Activated CD8-positive, alpha-beta memory T cell treated with anti-CD3 and anti-CD28 coated beads, Interleukin-2, amount 50 U/mL, for 1 hour (primary cell): ENCODE results near the gene FUT6.
"Not testable (repeated sequence)": the region's sequence is repeated elsewhere in the genome, so short reads cannot be mapped to it uniquely, and the experiment has no call there.

Experiments
- DNase-seq: peaks from one replicate; pipeline ENCODE4 v3.0.0-alpha.2; 2020; ENCODE audit errors: extremely low read depth

Gene FUT6

GRCh38 chr19:5786593-5787408, 52.7 kb downstream of the FUT6 start:
- no peak for DNase-seq

GRCh38 chr19:5785423-5785822, 54.1 kb downstream of the FUT6 start:
- no peak for DNase-seq

GRCh38 chr19:5784581-5785147, 54.8 kb downstream of the FUT6 start, which contains the start of gene PRR22:
Gene PRR22, minus strand, starts transcription at chr19:5784746. Its CDS starts 86 bp downstream, at chr19:5784660.
- DNase-seq: no peak

- DNase-seq: no peak
Measured at GRCh38 chr19:5782945-5783919, 56.3 kb downstream of the FUT6 start.

- DNase-seq: no peak
Measured at GRCh38 chr19:5782322-5782721, 57.2 kb downstream of the FUT6 start.

GRCh38 chr19:5780916-5781315, 58.6 kb downstream of the FUT6 start:
- not testable (repeated sequence) for DNase-seq
